HPDE6-E6E7 (cell line): ENCODE results near the gene WDPCP.
"Not testable (repeated sequence)": the region's sequence is repeated elsewhere in the genome, so short reads cannot be mapped to it uniquely, and the experiment has no call there.

Source experiments
- DNase-seq: peaks from one replicate; pipeline ENCODE4 v3.0.0; 2011; ENCODE audit warnings: missing footprints; ENCODE audit errors: extremely low spot score

The WDPCP gene

GRCh38 chr2:63588385-63589147 is at the start of gene WDPCP, which contains the start of gene MDH1:
Gene WDPCP (minus strand): TSS chr2:63588477. CDS start chr2:63588271, 206 bp downstream.
Gene MDH1 (plus strand): TSS chr2:63588963. CDS start chr2:63589044, 81 bp downstream.
- DNase-seq = peak; percentile 89

GRCh38 chr2:63632382-63632781 is 44.1 kb upstream of the WDPCP start:
- no peak for DNase-seq

- DNase-seq = no peak
Observed at GRCh38 chr2:63631501-63631900, 43.2 kb upstream of the WDPCP start.

- no peak for DNase-seq
Observed at GRCh38 chr2:63628403-63628942, 40.2 kb upstream of the WDPCP start.

- no peak for DNase-seq
Observed at GRCh38 chr2:63627866-63628265, 39.6 kb upstream of the WDPCP start.

- not testable (repeated sequence) for DNase-seq
Observed at GRCh38 chr2:63623763-63624162, 35.5 kb upstream of the WDPCP start.

GRCh38 chr2:63622751-63623150 is 34.5 kb upstream of the WDPCP start:
- DNase-seq = no peak

GRCh38 chr2:63619328-63619727 is 31.1 kb upstream of the WDPCP start:
- DNase-seq = no peak

- no peak for DNase-seq
Observed at GRCh38 chr2:63617366-63617765, 29.1 kb upstream of the WDPCP start.

GRCh38 chr2:63614983-63615945 is 27.0 kb upstream of the WDPCP start:
- DNase-seq = peak; percentile 44

GRCh38 chr2:63614448-63614968 is 26.2 kb upstream of the WDPCP start:
- no peak for DNase-seq

GRCh38 chr2:63613391-63613901 is 25.2 kb upstream of the WDPCP start:
- no peak for DNase-seq

- no peak for DNase-seq
Observed at GRCh38 chr2:63610525-63610924, 22.2 kb upstream of the WDPCP start.

- DNase-seq = not testable (repeated sequence)
Observed at GRCh38 chr2:63608865-63609264, 20.6 kb upstream of the WDPCP start.

GRCh38 chr2:63604666-63605065 is 16.4 kb upstream of the WDPCP start:
- no peak for DNase-seq

- no peak for DNase-seq
Observed at GRCh38 chr2:63600881-63601460, 12.7 kb upstream of the WDPCP start.

- DNase-seq = no peak
Observed at GRCh38 chr2:63598981-63599380, 10.7 kb upstream of the WDPCP start.

GRCh38 chr2:63596401-63596883 is 8.2 kb upstream of the WDPCP start:
- no peak for DNase-seq

GRCh38 chr2:63594660-63595059 is 6.4 kb upstream of the WDPCP start:
- no peak for DNase-seq

GRCh38 chr2:63591566-63592175 is 3.4 kb upstream of the WDPCP start:
- DNase-seq = no peak
